PFSK-1 (cell line): Measurements from ENCODE around the gene COPB1.

ENCODE experiments used
- FOXP2 ChIP-seq: optimal IDR thresholded peaks from 2 replicates; pipeline ENCODE3; 2011; ENCODE audit warnings: borderline replicate concordance, control low read depth, inconsistent platforms; ENCODE audit not compliant: insufficient read depth; ENCODE audit errors: extremely low read length, extremely low read depth
- POLR2AphosphoS5 ChIP-seq: IDR thresholded peaks from 2 replicates; pipeline ENCODE4 v1.6.1; 2012; ENCODE audit warnings: low read depth, mild to moderate bottlenecking, control low read depth, low read length, moderate library complexity
- SIN3A ChIP-seq: IDR thresholded peaks from 2 replicates; pipeline ENCODE4 v1.6.1; 2012; ENCODE audit warnings: mild to moderate bottlenecking, low read length, moderate library complexity, borderline replicate concordance; ENCODE audit not compliant: insufficient read depth
- TAF1 ChIP-seq: IDR thresholded peaks from 2 replicates; pipeline ENCODE4 v1.6.1; 2012; ENCODE audit warnings: low read length, control low read depth, borderline replicate concordance; ENCODE audit not compliant: insufficient read depth
- TF ChIP-seq, protein P1 (sequence below), 2 experiments: IDR thresholded peaks; 2 replicates each; pipeline versions ENCODE4 v1.6.1 to v1.8.0; 2011 to 2012; ENCODE audit warnings: low read depth in 2 of 2, low read length in 2 of 2, control low read depth in 1 of 2, inconsistent platforms in 1 of 2, mild to moderate bottlenecking in 1 of 2, moderate library complexity in 1 of 2; ENCODE audit not compliant: insufficient read depth in 1 of 2

COPB1 gene

GRCh38 chr11:14522245-14522644 is 22.6 kb upstream of the COPB1 start:
- TF ChIP-seq FOXP2 (no peak), POLR2AphosphoS5 (no peak)

- no peak for TF ChIP-seq TAF1
- no peak for TF ChIP-seq FOXP2
- TF ChIP-seq POLR2AphosphoS5, result no peak
- TF ChIP-seq, protein P1, sequence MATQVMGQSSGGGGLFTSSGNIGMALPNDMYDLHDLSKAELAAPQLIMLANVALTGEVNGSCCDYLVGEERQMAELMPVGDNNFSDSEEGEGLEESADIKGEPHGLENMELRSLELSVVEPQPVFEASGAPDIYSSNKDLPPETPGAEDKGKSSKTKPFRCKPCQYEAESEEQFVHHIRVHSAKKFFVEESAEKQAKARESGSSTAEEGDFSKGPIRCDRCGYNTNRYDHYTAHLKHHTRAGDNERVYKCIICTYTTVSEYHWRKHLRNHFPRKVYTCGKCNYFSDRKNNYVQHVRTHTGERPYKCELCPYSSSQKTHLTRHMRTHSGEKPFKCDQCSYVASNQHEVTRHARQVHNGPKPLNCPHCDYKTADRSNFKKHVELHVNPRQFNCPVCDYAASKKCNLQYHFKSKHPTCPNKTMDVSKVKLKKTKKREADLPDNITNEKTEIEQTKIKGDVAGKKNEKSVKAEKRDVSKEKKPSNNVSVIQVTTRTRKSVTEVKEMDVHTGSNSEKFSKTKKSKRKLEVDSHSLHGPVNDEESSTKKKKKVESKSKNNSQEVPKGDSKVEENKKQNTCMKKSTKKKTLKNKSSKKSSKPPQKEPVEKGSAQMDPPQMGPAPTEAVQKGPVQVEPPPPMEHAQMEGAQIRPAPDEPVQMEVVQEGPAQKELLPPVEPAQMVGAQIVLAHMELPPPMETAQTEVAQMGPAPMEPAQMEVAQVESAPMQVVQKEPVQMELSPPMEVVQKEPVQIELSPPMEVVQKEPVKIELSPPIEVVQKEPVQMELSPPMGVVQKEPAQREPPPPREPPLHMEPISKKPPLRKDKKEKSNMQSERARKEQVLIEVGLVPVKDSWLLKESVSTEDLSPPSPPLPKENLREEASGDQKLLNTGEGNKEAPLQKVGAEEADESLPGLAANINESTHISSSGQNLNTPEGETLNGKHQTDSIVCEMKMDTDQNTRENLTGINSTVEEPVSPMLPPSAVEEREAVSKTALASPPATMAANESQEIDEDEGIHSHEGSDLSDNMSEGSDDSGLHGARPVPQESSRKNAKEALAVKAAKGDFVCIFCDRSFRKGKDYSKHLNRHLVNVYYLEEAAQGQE (IDR thresholded peaks at IDR 0.05; ENCODE audit: insufficient read depth in 1 of 2, low read depth in 2 of 2, low read length in 2 of 2), result no peak
- TF ChIP-seq SIN3A, result no peak
Measured at GRCh38 chr11:14520747-14521151, 21.1 kb upstream of the COPB1 start.

- peak; percentile 89 for TF ChIP-seq TAF1
- peak; percentile 46 for TF ChIP-seq FOXP2
- TF ChIP-seq POLR2AphosphoS5, result peak; percentile 96
- TF ChIP-seq, protein P1 (IDR thresholded peaks at IDR 0.05; ENCODE audit: insufficient read depth in 1 of 2, low read depth in 2 of 2, low read length in 2 of 2), result no peak; a peak in 1 of 4 replicates
- peak; percentile 79 for TF ChIP-seq SIN3A
Measured at GRCh38 chr11:14519917-14520746, 20.5 kb upstream of the COPB1 start, which contains the start of gene PSMA1. TSS of gene PSMA1 (minus strand) at chr11:14520386. CDS start at chr11:14520299, 87 bp downstream.

DNA sequence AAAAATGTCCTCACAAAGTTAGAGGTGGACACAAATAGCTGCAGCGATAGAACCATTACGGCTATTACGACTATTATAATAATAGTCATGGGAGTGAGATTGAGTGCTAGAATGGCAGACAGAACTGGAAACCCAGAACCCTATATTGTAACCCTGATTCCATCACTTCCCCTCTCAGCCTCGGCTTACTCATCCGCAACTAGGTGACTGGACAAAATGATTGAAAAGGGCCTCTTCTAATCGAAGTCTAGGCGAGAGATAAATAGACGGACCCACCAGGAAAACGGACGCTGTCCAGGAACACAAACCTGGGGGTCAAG is 19.9 kb upstream of the COPB1 start:
- no peak for TF ChIP-seq SIN3A
- TF ChIP-seq FOXP2, result no peak
- TF ChIP-seq, protein P1 (IDR thresholded peaks at IDR 0.05; ENCODE audit: insufficient read depth in 1 of 2, low read depth in 2 of 2, low read length in 2 of 2), result no peak

DNA sequence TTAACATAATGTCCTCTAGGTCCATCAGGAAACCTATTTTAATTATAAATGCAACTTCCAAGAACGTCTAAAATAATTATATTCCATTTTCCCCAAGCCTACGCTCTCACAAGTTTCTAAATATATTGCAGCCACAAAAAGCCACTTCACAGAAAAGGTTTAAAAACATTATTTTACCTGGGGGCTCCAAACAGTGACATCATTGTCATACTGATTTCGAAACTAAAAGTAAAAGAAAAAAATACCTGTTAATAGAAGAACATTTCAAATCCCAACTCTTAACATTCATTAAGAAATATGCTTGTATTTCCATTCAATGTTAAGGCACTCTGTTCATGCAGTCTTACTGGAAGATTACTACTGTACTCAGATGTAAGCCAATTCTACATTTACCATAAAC is 19.2 kb upstream of the COPB1 start:
- no peak for TF ChIP-seq SIN3A

DNA sequence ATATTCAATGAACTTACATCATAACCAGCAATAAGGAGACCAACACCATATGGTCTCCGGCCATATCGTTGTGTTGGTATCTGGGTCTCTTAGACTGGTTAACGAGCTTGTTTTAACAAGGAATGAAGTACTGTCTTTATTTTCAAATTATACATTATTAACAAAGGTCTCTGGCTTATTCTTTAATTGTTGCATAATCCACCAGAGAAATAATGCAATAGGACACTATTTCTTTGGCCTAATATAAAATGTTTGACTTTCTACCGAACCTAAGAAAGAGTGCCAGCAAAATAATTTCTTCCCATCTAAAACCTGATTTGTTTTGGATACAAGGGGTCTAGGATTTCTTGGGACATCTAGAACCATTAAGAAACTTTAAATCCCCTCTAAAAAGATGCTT is 14.2 kb upstream of the COPB1 start:
- TF ChIP-seq TAF1 (no peak), POLR2AphosphoS5 (no peak), FOXP2 (no peak), SIN3A (no peak)
- TF ChIP-seq, protein P1 (IDR thresholded peaks at IDR 0.05; ENCODE audit: insufficient read depth in 1 of 2, low read depth in 2 of 2, low read length in 2 of 2), result no peak
